ENCODE results near the gene MINDY3. TPM values are rescaled to one million over a fixed set of nuclear protein-coding genes. Genes with fewer than 3 reads are reported as not detected.

MINDY3 gene
- total RNA-seq, 1 experiment from 2014 or later, result 14.9 TPM

GRCh38 chr10:15741581-15741980 is 118.7 kb downstream of the MINDY3 start:
- Histone ChIP-seq H3K9me3 (ENCODE audit: control insufficient read depth, low read depth, low read length) (no peaks in the 10 kb centered on the region), H4K5ac (ENCODE audit: insufficient read length, low read depth, low read length) (no peak overlapping the region), H3K18ac (ENCODE audit: insufficient read length, low read depth, low read length) (no peak overlapping the region), H3K79me1 (ENCODE audit: insufficient read depth, low read depth, low read length, poor library complexity, severe bottlenecking) (no peaks in the 10 kb centered on the region), H2BK120ac (ENCODE audit: low read depth, low read length, poor library complexity, severe bottlenecking) (no peak overlapping the region), H2AK5ac (ENCODE audit: insufficient read length, low read length) (no peak overlapping the region), H3K56ac (ENCODE audit: insufficient read length, low read depth, low read length) (no peak overlapping the region), H4K91ac (ENCODE audit: insufficient read length, low read depth, low read length) (no peak overlapping the region), H3K4ac (ENCODE audit: low read depth, low read length) (no peak overlapping the region), H2BK5ac (ENCODE audit: insufficient read length, low read length) (no peak overlapping the region), H4K20me1 (ENCODE audit: control insufficient read depth, insufficient read depth, insufficient read length) (no peaks in the 10 kb centered on the region), H3K27me3 (ENCODE audit: insufficient read depth, low read length) (no peaks in the 10 kb centered on the region), H3K23ac (ENCODE audit: insufficient read length, low read depth, low read length) (no peak overlapping the region), H3T11ph (ENCODE audit: low read length) (no peak overlapping the region), H3K9ac (ENCODE audit: extremely low read depth, insufficient read length, low read length) (no peak overlapping the region), H2BK20ac (ENCODE audit: low read depth, low read length, poor library complexity, severe bottlenecking) (no peak overlapping the region), H3K27ac (ENCODE audit: insufficient read length, low read depth, low read length) (no peak overlapping the region), H3K14ac (ENCODE audit: insufficient read depth, low read length) (no peak overlapping the region), H3K79me2 (ENCODE audit: insufficient read depth, low read length) (no peaks in the 10 kb centered on the region), H3K4me1 (ENCODE audit: insufficient read depth, low read length) (no peaks in the 10 kb centered on the region), H2BK15ac (ENCODE audit: low read depth, low read length) (no peak overlapping the region), H3K23me2 (ENCODE audit: insufficient read length, low read depth, low read length, poor library complexity, severe bottlenecking) (no peaks in the 10 kb centered on the region), H4K8ac (replicated peaks; ENCODE audit: insufficient read length, low read depth, low read length) (no peak overlapping the region), H2AFZ (ENCODE audit: low read length) (no peak overlapping the region), H2BK12ac (ENCODE audit: insufficient read length, low read depth, low read length) (no peak overlapping the region), H3K4me2 (ENCODE audit: insufficient read depth, insufficient read length, low read length) (no peak overlapping the region)
- Mint-ChIP-seq H3K4me3 (no peak overlapping the region), H3K27me3 (ENCODE audit: low read depth) (peaks cover 8% of the 10 kb centered on the region), H3K36me3 (ENCODE audit: insufficient read depth in 1 of 3, low read depth in 3 of 3) (no peaks in the 10 kb centered on the region), H3K4me1 (peaks cover 4 to 9% of the 10 kb centered on the region in 2 experiments; a peak in 3 of 4 replicates), H3K27ac (no peak overlapping the region; a peak in 1 of 7 replicates), H3K9me3 (no peaks in the 10 kb centered on the region)
- TF ChIP-seq, protein P1, sequence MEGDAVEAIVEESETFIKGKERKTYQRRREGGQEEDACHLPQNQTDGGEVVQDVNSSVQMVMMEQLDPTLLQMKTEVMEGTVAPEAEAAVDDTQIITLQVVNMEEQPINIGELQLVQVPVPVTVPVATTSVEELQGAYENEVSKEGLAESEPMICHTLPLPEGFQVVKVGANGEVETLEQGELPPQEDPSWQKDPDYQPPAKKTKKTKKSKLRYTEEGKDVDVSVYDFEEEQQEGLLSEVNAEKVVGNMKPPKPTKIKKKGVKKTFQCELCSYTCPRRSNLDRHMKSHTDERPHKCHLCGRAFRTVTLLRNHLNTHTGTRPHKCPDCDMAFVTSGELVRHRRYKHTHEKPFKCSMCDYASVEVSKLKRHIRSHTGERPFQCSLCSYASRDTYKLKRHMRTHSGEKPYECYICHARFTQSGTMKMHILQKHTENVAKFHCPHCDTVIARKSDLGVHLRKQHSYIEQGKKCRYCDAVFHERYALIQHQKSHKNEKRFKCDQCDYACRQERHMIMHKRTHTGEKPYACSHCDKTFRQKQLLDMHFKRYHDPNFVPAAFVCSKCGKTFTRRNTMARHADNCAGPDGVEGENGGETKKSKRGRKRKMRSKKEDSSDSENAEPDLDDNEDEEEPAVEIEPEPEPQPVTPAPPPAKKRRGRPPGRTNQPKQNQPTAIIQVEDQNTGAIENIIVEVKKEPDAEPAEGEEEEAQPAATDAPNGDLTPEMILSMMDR (conservative IDR thresholded peaks at IDR 0.05), result no peak
- DNase-seq, result no peak
- no CpG with 5 or more reads among the region's 5 CpGs for WGBS (ENCODE audit: extremely low coverage, insufficient read length, low lambda C conversion rate)
